ENCODE data around the gene LBH. TPM values are rescaled to one million over a fixed set of nuclear protein-coding genes. Genes with fewer than 3 reads are reported as not detected.

Gene LBH
- 10 to 100 TPM; 14.9 to 41.1 (median 30.0) TPM for total RNA-seq

- peaks cover 41% of the 10 kb centered on the region for H3K4me1 ChIP-seq
- H3K27ac ChIP-seq: peak within 1 kb of the TSS; percentile 84
- peaks cover 3% of the 10 kb centered on the region for H3K36me3 ChIP-seq
- DNase-seq (ENCODE audit: low spot score in 2 of 2): peak; percentile 88 to 91
- 0% methylated on average over 25 of the region's 92 CpGs for WGBS
- no peaks in the 10 kb centered on the region for H3K27me3 ChIP-seq
- H3K4me3 ChIP-seq: peak within 1 kb of the TSS; percentile 82
- TF ChIP-seq EP300 (IDR thresholded peaks at IDR 0.05) (no peak), CTCF (IDR thresholded peaks at IDR 0.05) (no peak), POLR2A (IDR thresholded peaks at IDR 0.05) (peak; percentile 77 to 96), POLR2AphosphoS5 (IDR thresholded peaks at IDR 0.05) (peak; percentile 43 to 70 (median 64))
- H3K9me3 ChIP-seq: no peaks in the 10 kb centered on the region
Observed at GRCh38 chr2:30231212-30231995, at the start of gene LBH. TSS of gene LBH (plus strand) at chr2:30231534. CDS start at chr2:30231739, 205 bp downstream.

GRCh38 chr2:30184035-30184434 lies 47.3 kb upstream of the LBH start:
- Histone ChIP-seq H3K4me3 (no peak overlapping the region), H3K27ac (no peak overlapping the region), H3K4me1 (peaks cover 6% of the 10 kb centered on the region), H3K9me3 (no peaks in the 10 kb centered on the region), H3K27me3 (no peaks in the 10 kb centered on the region), H3K36me3 (no peaks in the 10 kb centered on the region)
- DNase-seq (ENCODE audit: low spot score in 2 of 2): no peak
- 94% methylated on average over 5 of the region's 5 CpGs for WGBS
- no peak for TF ChIP-seq CTCF (IDR thresholded peaks at IDR 0.05)
- no peak for TF ChIP-seq POLR2AphosphoS5 (IDR thresholded peaks at IDR 0.05)
- TF ChIP-seq EP300 (IDR thresholded peaks at IDR 0.05): no peak
- no peak for TF ChIP-seq POLR2A (IDR thresholded peaks at IDR 0.05)

- Histone ChIP-seq H3K9me3 (no peaks in the 10 kb centered on the region), H3K4me1 (no peaks in the 10 kb centered on the region), H3K27me3 (no peaks in the 10 kb centered on the region), H3K27ac (no peak overlapping the region), H3K4me3 (no peak overlapping the region), H3K36me3 (no peaks in the 10 kb centered on the region)
- WGBS: 61% methylated on average over 4 of the region's 4 CpGs
- no peak for TF ChIP-seq POLR2AphosphoS5 (IDR thresholded peaks at IDR 0.05)
- no peak for TF ChIP-seq EP300 (IDR thresholded peaks at IDR 0.05)
- no peak for TF ChIP-seq CTCF (IDR thresholded peaks at IDR 0.05)
- TF ChIP-seq POLR2A (IDR thresholded peaks at IDR 0.05): no peak
- no peak for DNase-seq (ENCODE audit: low spot score in 2 of 2)
Observed at GRCh38 chr2:30185178-30185577, 46.2 kb upstream of the LBH start.

GRCh38 chr2:30188292-30188691 lies 43.0 kb upstream of the LBH start:
- Histone ChIP-seq H3K27ac (no peak overlapping the region), H3K9me3 (no peaks in the 10 kb centered on the region), H3K4me3 (no peak overlapping the region), H3K36me3 (no peaks in the 10 kb centered on the region), H3K4me1 (no peaks in the 10 kb centered on the region), H3K27me3 (no peaks in the 10 kb centered on the region)
- WGBS: 85% methylated on average over 2 of the region's 2 CpGs
- TF ChIP-seq POLR2AphosphoS5 (IDR thresholded peaks at IDR 0.05) (no peak), POLR2A (IDR thresholded peaks at IDR 0.05) (no peak), CTCF (IDR thresholded peaks at IDR 0.05) (no peak), EP300 (IDR thresholded peaks at IDR 0.05) (no peak)
- DNase-seq (ENCODE audit: low spot score in 2 of 2): no peak

GRCh38 chr2:30190637-30191036 lies 40.7 kb upstream of the LBH start:
- Histone ChIP-seq H3K27me3 (peaks cover 3% of the 10 kb centered on the region), H3K36me3 (no peaks in the 10 kb centered on the region), H3K4me3 (no peak overlapping the region), H3K27ac (no peak overlapping the region), H3K4me1 (no peaks in the 10 kb centered on the region), H3K9me3 (no peaks in the 10 kb centered on the region)
- 93% methylated on average over 13 of the region's 13 CpGs for WGBS
- no peak for DNase-seq (ENCODE audit: low spot score in 2 of 2)
- TF ChIP-seq POLR2A (IDR thresholded peaks at IDR 0.05) (no peak), CTCF (IDR thresholded peaks at IDR 0.05) (no peak), EP300 (IDR thresholded peaks at IDR 0.05) (no peak), POLR2AphosphoS5 (IDR thresholded peaks at IDR 0.05) (no peak)
